ENCODE measurements around the gene EIF3K.

Gene EIF3K

DNA sequence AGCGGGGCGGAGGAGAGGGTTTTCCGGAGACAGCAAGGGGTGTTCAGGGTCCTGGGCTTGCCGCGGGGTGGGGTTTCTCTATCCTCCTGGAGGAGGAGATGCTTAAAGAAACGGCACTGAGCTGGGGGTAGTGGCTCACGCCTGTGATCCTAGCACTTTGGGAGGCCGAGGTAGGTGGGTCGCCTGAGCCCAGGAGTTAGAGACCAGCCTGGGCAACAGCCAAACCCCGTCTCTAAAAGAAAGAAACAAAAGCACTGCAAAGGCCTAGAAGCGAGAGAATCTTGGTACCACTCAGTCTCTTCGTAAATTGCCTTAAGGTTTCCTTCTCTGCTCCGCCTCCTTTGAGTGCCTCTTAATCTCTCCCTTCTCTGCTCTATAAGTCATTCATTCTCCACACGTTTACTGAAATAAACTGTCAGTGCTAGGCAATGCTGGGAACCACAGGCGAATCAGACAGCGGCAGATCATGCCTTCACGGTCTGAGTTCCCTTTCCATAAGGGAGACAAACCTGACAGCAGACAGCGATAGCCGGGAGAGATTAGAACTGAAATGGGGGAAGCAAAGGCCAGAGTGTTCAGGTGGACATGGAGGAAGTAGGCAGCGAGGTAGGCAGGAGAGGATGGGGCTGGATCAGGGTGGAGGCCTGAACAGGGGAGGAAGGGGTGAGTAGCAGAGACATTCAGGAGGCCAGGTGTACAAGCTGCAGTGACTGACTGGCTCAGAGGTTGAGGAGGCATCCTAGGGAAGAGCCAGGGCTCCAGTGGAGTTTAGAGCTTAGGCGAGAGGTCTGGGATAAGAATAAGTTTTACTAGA lies 580 bp downstream of the EIF3K start:
- H3K4me2 ChIP-seq (ENCODE audit: insufficient read depth, low read length): peak overlapping the region; percentile 99
- peaks cover 48% of the 10 kb centered on the region for H3K4me1 ChIP-seq (ENCODE audit: insufficient read depth, low read length)
- H3K4me3 ChIP-seq (ENCODE audit: low read depth in 1 of 2, low read length in 2 of 2): peak overlapping the region; percentile 56 to 86
- peak overlapping the region; percentile 88 for H3K27ac ChIP-seq (ENCODE audit: low read length)
- H3K36me3 ChIP-seq (ENCODE audit: insufficient read depth, low read length): peaks cover 46% of the 10 kb centered on the region
- DNase-seq (no peak), ATAC-seq (ENCODE audit: insufficient read depth, low read depth) (peak; percentile 1; the same call in 2 of the 3 replicates)
- H4K20me1 ChIP-seq (ENCODE audit: insufficient read depth, low read length): peaks cover 26% of the 10 kb centered on the region
- H3K9me3 ChIP-seq (ENCODE audit: insufficient read depth, low read length, severe bottlenecking): no peaks in the 10 kb centered on the region
- H3K79me2 ChIP-seq (ENCODE audit: insufficient read depth, low read length): peaks cover 59% of the 10 kb centered on the region
- TF ChIP-seq CTCF (IDR thresholded peaks at IDR 0.05; ENCODE audit: borderline replicate concordance, extremely low read depth, low read length, poor library complexity, severe bottlenecking) (no peak), EZH2 (IDR thresholded peaks at IDR 0.05; ENCODE audit: borderline replicate concordance, low read depth, low read length, severe bottlenecking) (no peak)
- peak overlapping the region; percentile 93 for H3K9ac ChIP-seq (ENCODE audit: low read depth, low read length)
- peak overlapping the region; percentile 81 for H2AFZ ChIP-seq (ENCODE audit: low read depth, low read length)
- no peaks in the 10 kb centered on the region for H3K27me3 ChIP-seq (ENCODE audit: insufficient read depth, low read length, poor library complexity)

GRCh38 chr19:38624822-38625221 lies 5.8 kb downstream of the EIF3K start:
- DNase-seq: no peak
- H2AFZ ChIP-seq (ENCODE audit: low read depth, low read length): no peak overlapping the region
- no peak overlapping the region for H3K4me2 ChIP-seq (ENCODE audit: insufficient read depth, low read length)
- no peak for ATAC-seq (ENCODE audit: insufficient read depth, low read depth)
- peaks cover 13% of the 10 kb centered on the region for H3K4me1 ChIP-seq (ENCODE audit: insufficient read depth, low read length)
- no peaks in the 10 kb centered on the region for H3K9me3 ChIP-seq (ENCODE audit: insufficient read depth, low read length, severe bottlenecking)
- H3K4me3 ChIP-seq (ENCODE audit: low read depth in 1 of 2, low read length in 2 of 2): no peak overlapping the region
- no peak overlapping the region for H3K9ac ChIP-seq (ENCODE audit: low read depth, low read length)
- peaks cover 27% of the 10 kb centered on the region for H4K20me1 ChIP-seq (ENCODE audit: insufficient read depth, low read length)
- TF ChIP-seq CTCF (IDR thresholded peaks at IDR 0.05; ENCODE audit: borderline replicate concordance, extremely low read depth, low read length, poor library complexity, severe bottlenecking): no peak
- no peak for TF ChIP-seq EZH2 (IDR thresholded peaks at IDR 0.05; ENCODE audit: borderline replicate concordance, low read depth, low read length, severe bottlenecking)
- peaks cover 91% of the 10 kb centered on the region for H3K36me3 ChIP-seq (ENCODE audit: insufficient read depth, low read length)
- H3K79me2 ChIP-seq (ENCODE audit: insufficient read depth, low read length): peaks cover 20% of the 10 kb centered on the region
- H3K27ac ChIP-seq (ENCODE audit: low read length): no peak overlapping the region
- no peaks in the 10 kb centered on the region for H3K27me3 ChIP-seq (ENCODE audit: insufficient read depth, low read length, poor library complexity)

- H4K20me1 ChIP-seq (ENCODE audit: insufficient read depth, low read length): peaks cover 18% of the 10 kb centered on the region
- no peak overlapping the region for H2AFZ ChIP-seq (ENCODE audit: low read depth, low read length)
- H3K9ac ChIP-seq (ENCODE audit: low read depth, low read length): no peak overlapping the region
- H3K36me3 ChIP-seq (ENCODE audit: insufficient read depth, low read length): peaks cover 87% of the 10 kb centered on the region
- H3K4me3 ChIP-seq (ENCODE audit: low read depth in 1 of 2, low read length in 2 of 2): no peak overlapping the region
- H3K27ac ChIP-seq (ENCODE audit: low read length): no peak overlapping the region
- no peak overlapping the region for H3K4me2 ChIP-seq (ENCODE audit: insufficient read depth, low read length)
- DNase-seq (no peak), ATAC-seq (ENCODE audit: insufficient read depth, low read depth) (no peak)
- no peaks in the 10 kb centered on the region for H3K27me3 ChIP-seq (ENCODE audit: insufficient read depth, low read length, poor library complexity)
- peaks cover 3% of the 10 kb centered on the region; the same call in 1 of the 2 replicates for H3K4me1 ChIP-seq (ENCODE audit: insufficient read depth, low read length)
- no peak for TF ChIP-seq CTCF (IDR thresholded peaks at IDR 0.05; ENCODE audit: borderline replicate concordance, extremely low read depth, low read length, poor library complexity, severe bottlenecking)
- TF ChIP-seq EZH2 (IDR thresholded peaks at IDR 0.05; ENCODE audit: borderline replicate concordance, low read depth, low read length, severe bottlenecking): no peak
- no peaks in the 10 kb centered on the region for H3K9me3 ChIP-seq (ENCODE audit: insufficient read depth, low read length, severe bottlenecking)
- peaks cover 5% of the 10 kb centered on the region for H3K79me2 ChIP-seq (ENCODE audit: insufficient read depth, low read length)
Observed at GRCh38 chr19:38626401-38626800, 7.4 kb downstream of the EIF3K start.
